Activated T-helper 1 cell treated with anti-CD3 and anti-CD28 coated beads, Interleukin-12 subunit alpha, Interleukin-12 subunit beta, Interleukin-2, Interleukin-4 antibody, amounts not matched to agents 30 ng/mL and 10 ng/mL and 1 ng/mL, durations not matched to agents 14 hours and 24 hours and 36 hours (primary cell): ENCODE results near the gene EIF2AK2. TPM values are rescaled to one million over a fixed set of nuclear protein-coding genes. Genes with fewer than 3 reads are reported as not detected.

Experiments
- DNase-seq: peaks from one replicate; pipeline ENCODE4 v3.0.0; 2021; ENCODE audit warnings: low spot score
- H3K27ac Mint-ChIP-seq: one replicate; pipeline ENCODE4 v1.8.0; 2021; ENCODE audit warnings: mild to moderate bottlenecking, mixed read lengths
- H3K27me3 Mint-ChIP-seq: one replicate; pipeline ENCODE4 v1.8.0; 2022; ENCODE audit warnings: mild to moderate bottlenecking, moderate library complexity, mixed read lengths; ENCODE audit not compliant: insufficient read depth
- H3K36me3 Mint-ChIP-seq: one replicate; pipeline ENCODE4 v1.8.0; 2021; ENCODE audit warnings: low read depth, mixed read lengths
- H3K4me1 Mint-ChIP-seq: one replicate; pipeline ENCODE4 v1.8.0; 2021; ENCODE audit warnings: low read depth, mixed read lengths
- H3K4me3 Mint-ChIP-seq: one replicate; pipeline ENCODE4 v1.8.0; 2021; ENCODE audit warnings: mild to moderate bottlenecking, moderate library complexity, mixed read lengths
- H3K9me3 Mint-ChIP-seq: one replicate; pipeline ENCODE4 v1.8.0; 2021; ENCODE audit warnings: mixed read lengths
- intact Hi-C: fragments of 100-400 bp; cut with micrococcal nuclease; formaldehyde crosslinking; loops from one replicate; pipeline ENCODE4 v1.15.1; 2024
- total RNA-seq: library from RNA; stranded (reverse); gene quantifications from 2 replicates; pipeline ENCODE4 v1.2.3, GENCODE V29; 2022

Gene EIF2AK2
- total RNA-seq, 1 donor from 2014 or later = 40.5 TPM

GRCh38 chr2:37083873-37084794 lies 72.6 kb downstream of the EIF2AK2 start, which contains the start of the genes GPATCH11 and HEATR5B:
Gene GPATCH11, plus strand, starts transcription at chr2:37084518. Its CDS starts 3,864 bp downstream, at chr2:37088382.
Gene HEATR5B, minus strand, starts transcription at chr2:37084372. Its CDS starts 958 bp downstream, at chr2:37083414.
- DNase-seq = peak; percentile 92
- Mint-ChIP-seq H3K4me1 (peaks cover 26% of the 10 kb centered on the region), H3K9me3 (no peaks in the 10 kb centered on the region), H3K4me3 (no peak within 1 kb of the TSS), H3K27ac (peak within 1 kb of the TSS; percentile 19), H3K36me3 (peaks cover 20% of the 10 kb centered on the region), H3K27me3 (no peaks in the 10 kb centered on the region)
- intact Hi-C loops = loop anchor here (1.0 to 10.0 kb wide), 8 partner anchors 73 to 727 kb away; partner anchors contain the start of genes CEBPZ, CEBPZOS, EIF2AK2 and NDUFAF7

GRCh38 chr2:37080689-37081088 lies 76.1 kb downstream of the EIF2AK2 start:
- intact Hi-C loops = loop anchor here (5.0 to 10.0 kb wide), 2 partner anchors 296 to 297 kb away; no protein-coding TSS in a partner anchor
- no peaks in the 10 kb centered on the region for H3K27me3 Mint-ChIP-seq
- H3K4me3 Mint-ChIP-seq = peak overlapping the region; percentile 50
- H3K36me3 Mint-ChIP-seq = peaks cover 30% of the 10 kb centered on the region
- DNase-seq = no peak
- peaks cover 30% of the 10 kb centered on the region for H3K4me1 Mint-ChIP-seq
- no peaks in the 10 kb centered on the region for H3K9me3 Mint-ChIP-seq
- peak overlapping the region; percentile 15 for H3K27ac Mint-ChIP-seq

GRCh38 chr2:37080266-37080665 lies 76.5 kb downstream of the EIF2AK2 start:
- intact Hi-C loops = loop anchor here (5.0 to 10.0 kb wide), 2 partner anchors 295 to 297 kb away; no protein-coding TSS in a partner anchor
- H3K27ac Mint-ChIP-seq = no peak overlapping the region
- H3K36me3 Mint-ChIP-seq = peaks cover 30% of the 10 kb centered on the region
- H3K4me1 Mint-ChIP-seq = peaks cover 30% of the 10 kb centered on the region
- no peaks in the 10 kb centered on the region for H3K27me3 Mint-ChIP-seq
- no peaks in the 10 kb centered on the region for H3K9me3 Mint-ChIP-seq
- peak overlapping the region; percentile 24 for H3K4me3 Mint-ChIP-seq
- DNase-seq = no peak

- H3K4me3 Mint-ChIP-seq = no peak overlapping the region
- no peaks in the 10 kb centered on the region for H3K9me3 Mint-ChIP-seq
- DNase-seq = no peak
- intact Hi-C loops = no loop called here
- H3K27ac Mint-ChIP-seq = no peak overlapping the region
- no peaks in the 10 kb centered on the region for H3K27me3 Mint-ChIP-seq
- H3K36me3 Mint-ChIP-seq = peaks cover 29% of the 10 kb centered on the region
- peaks cover 8% of the 10 kb centered on the region for H3K4me1 Mint-ChIP-seq
Measured at GRCh38 chr2:37070931-37071330, 85.8 kb downstream of the EIF2AK2 start.

GRCh38 chr2:37068686-37069085 lies 88.1 kb downstream of the EIF2AK2 start:
- Mint-ChIP-seq H3K27me3 (no peaks in the 10 kb centered on the region), H3K36me3 (peaks cover 26% of the 10 kb centered on the region), H3K4me3 (no peak overlapping the region), H3K4me1 (no peaks in the 10 kb centered on the region), H3K27ac (no peak overlapping the region), H3K9me3 (no peaks in the 10 kb centered on the region)
- intact Hi-C loops = no loop called here
- DNase-seq = no peak

- H3K9me3 Mint-ChIP-seq = no peaks in the 10 kb centered on the region
- H3K4me3 Mint-ChIP-seq = no peak overlapping the region
- DNase-seq = no peak
- intact Hi-C loops = no loop called here
- H3K27ac Mint-ChIP-seq = no peak overlapping the region
- peaks cover 25% of the 10 kb centered on the region for H3K36me3 Mint-ChIP-seq
- no peaks in the 10 kb centered on the region for H3K27me3 Mint-ChIP-seq
- no peaks in the 10 kb centered on the region for H3K4me1 Mint-ChIP-seq
Measured at GRCh38 chr2:37061776-37062175, 95.0 kb downstream of the EIF2AK2 start.

- H3K27me3 Mint-ChIP-seq = no peaks in the 10 kb centered on the region
- H3K4me1 Mint-ChIP-seq = no peaks in the 10 kb centered on the region
- H3K27ac Mint-ChIP-seq = no peak overlapping the region
- no peak overlapping the region for H3K4me3 Mint-ChIP-seq
- DNase-seq = no peak
- H3K9me3 Mint-ChIP-seq = no peaks in the 10 kb centered on the region
- H3K36me3 Mint-ChIP-seq = peaks cover 29% of the 10 kb centered on the region
- intact Hi-C loops = no loop called here
Measured at GRCh38 chr2:37061013-37061711, 95.6 kb downstream of the EIF2AK2 start.

GRCh38 chr2:37060446-37060845 lies 96.3 kb downstream of the EIF2AK2 start:
- Mint-ChIP-seq H3K4me3 (no peak overlapping the region), H3K9me3 (no peaks in the 10 kb centered on the region), H3K4me1 (no peaks in the 10 kb centered on the region), H3K27me3 (no peaks in the 10 kb centered on the region), H3K36me3 (peaks cover 29% of the 10 kb centered on the region), H3K27ac (no peak overlapping the region)
- intact Hi-C loops = no loop called here
- DNase-seq = no peak

- no peak for DNase-seq
- intact Hi-C loops = no loop called here
- Mint-ChIP-seq H3K27me3 (no peaks in the 10 kb centered on the region), H3K4me1 (no peaks in the 10 kb centered on the region), H3K9me3 (no peaks in the 10 kb centered on the region), H3K4me3 (no peak overlapping the region), H3K36me3 (peaks cover 29% of the 10 kb centered on the region), H3K27ac (no peak overlapping the region)
Measured at GRCh38 chr2:37059841-37060240, 96.9 kb downstream of the EIF2AK2 start.

GRCh38 chr2:37052600-37053332 lies 104.0 kb downstream of the EIF2AK2 start:
- DNase-seq = no peak
- peaks cover 24% of the 10 kb centered on the region for H3K36me3 Mint-ChIP-seq
- no peaks in the 10 kb centered on the region for H3K4me1 Mint-ChIP-seq
- intact Hi-C loops = no loop called here
- H3K27ac Mint-ChIP-seq = no peak overlapping the region
- H3K4me3 Mint-ChIP-seq = no peak overlapping the region
- H3K9me3 Mint-ChIP-seq = no peaks in the 10 kb centered on the region
- H3K27me3 Mint-ChIP-seq = no peaks in the 10 kb centered on the region
